Fibroblast of lung (primary cell): ENCODE results near the gene TMEM132D.

Experiments used
- CTCF ChIP-seq, 2 donors: IDR thresholded peaks in 1 of 2; conservative IDR thresholded peaks in 1 of 2; 1 replicate in 1 of 2; 2 replicates in 1 of 2; pipeline ENCODE4 v1.5.1; 2011 to 2012; ENCODE audit warnings: low read length in 2 of 2, control low read depth in 1 of 2, inconsistent platforms in 1 of 2, low read depth in 1 of 2, mild to moderate bottlenecking in 1 of 2
- EZH2 ChIP-seq: IDR thresholded peaks from 2 replicates; pipeline ENCODE4 v1.5.1; 2012; ENCODE audit warnings: low read length, control low read depth, mild to moderate bottlenecking; ENCODE audit errors: missing control alignments

DNA sequence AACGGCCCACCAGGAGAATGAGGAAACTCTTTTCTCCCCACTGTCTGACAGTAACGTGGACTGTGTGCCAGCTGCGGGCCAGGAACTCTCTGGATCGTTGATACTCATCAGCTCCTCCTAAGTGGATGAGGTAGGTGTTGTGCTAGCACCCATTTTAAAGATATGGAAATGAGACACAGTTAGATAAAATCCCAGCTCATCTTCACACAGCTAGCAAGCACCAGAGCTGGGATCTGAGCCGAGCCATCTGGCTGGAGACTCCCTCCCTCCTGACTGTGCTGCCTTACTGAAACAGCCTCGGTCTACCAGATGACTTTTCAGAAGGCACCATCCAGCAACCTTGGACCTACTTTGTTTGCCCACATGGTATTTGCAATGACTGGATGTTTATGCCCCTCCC, 49.2 kb downstream of the TMEM132D start:
- TF ChIP-seq EZH2, result no peak
- TF ChIP-seq CTCF (conservative IDR thresholded peaks at IDR 0.05 in 1 of 2, IDR thresholded peaks at IDR 0.05 in 1 of 2; ENCODE audit: low read depth in 1 of 2, low read length in 2 of 2), result no peak
